GM10266 (cell line): ENCODE results near the gene MAGEA9.
A peak's percentile ranks its signal among the peaks of the same experiment; 100 is the strongest.

Experiments
- DNase-seq: peaks from one replicate; pipeline ENCODE4 v3.0.0; 2012; ENCODE audit errors: extremely low spot score
- TF ChIP-seq, protein P1 (sequence below): IDR thresholded peaks from 2 replicates; pipeline ENCODE4 v1.5.1; 2012; ENCODE audit warnings: mild to moderate bottlenecking, low read depth; ENCODE audit not compliant: control insufficient read depth, insufficient read depth; ENCODE audit errors: missing control alignments

MAGEA9 gene

DNA sequence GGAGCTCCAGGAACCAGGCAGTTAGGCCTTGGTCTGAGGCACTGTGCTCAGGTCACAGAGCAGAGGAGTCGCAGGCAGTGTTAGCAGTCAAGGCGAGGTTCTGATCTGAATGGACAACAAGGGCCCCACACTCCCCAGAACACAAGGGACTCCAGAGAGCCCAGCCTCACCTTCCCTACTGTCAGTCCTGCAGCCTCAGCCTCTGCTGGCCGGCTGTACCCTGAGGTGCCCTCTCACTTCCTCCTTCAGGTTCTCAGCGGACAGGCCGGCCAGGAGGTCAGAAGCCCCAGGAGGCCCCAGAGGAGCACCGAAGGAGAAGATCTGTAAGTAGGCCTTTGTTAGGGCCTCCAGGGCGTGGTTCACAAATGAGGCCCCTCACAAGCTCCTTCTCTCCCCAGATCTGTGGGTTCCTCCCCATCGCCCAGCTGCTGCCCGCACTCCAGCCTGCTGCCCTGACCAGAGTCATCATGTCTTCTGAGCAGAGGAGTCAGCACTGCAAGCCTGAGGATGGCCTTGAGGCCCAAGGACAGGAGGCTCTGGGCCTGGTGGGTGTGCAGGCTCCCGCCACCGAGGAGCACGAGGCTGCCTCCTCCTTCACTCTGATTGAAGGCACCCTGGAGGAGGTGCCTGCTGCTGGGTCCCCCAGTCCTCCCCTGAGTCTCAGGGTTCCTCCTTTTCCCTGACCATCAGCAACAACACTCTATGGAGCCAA, 26.2 kb downstream of the MAGEA9 start:
- TF ChIP-seq, protein P1, sequence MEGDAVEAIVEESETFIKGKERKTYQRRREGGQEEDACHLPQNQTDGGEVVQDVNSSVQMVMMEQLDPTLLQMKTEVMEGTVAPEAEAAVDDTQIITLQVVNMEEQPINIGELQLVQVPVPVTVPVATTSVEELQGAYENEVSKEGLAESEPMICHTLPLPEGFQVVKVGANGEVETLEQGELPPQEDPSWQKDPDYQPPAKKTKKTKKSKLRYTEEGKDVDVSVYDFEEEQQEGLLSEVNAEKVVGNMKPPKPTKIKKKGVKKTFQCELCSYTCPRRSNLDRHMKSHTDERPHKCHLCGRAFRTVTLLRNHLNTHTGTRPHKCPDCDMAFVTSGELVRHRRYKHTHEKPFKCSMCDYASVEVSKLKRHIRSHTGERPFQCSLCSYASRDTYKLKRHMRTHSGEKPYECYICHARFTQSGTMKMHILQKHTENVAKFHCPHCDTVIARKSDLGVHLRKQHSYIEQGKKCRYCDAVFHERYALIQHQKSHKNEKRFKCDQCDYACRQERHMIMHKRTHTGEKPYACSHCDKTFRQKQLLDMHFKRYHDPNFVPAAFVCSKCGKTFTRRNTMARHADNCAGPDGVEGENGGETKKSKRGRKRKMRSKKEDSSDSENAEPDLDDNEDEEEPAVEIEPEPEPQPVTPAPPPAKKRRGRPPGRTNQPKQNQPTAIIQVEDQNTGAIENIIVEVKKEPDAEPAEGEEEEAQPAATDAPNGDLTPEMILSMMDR, result no peak
- no peak for DNase-seq

DNA sequence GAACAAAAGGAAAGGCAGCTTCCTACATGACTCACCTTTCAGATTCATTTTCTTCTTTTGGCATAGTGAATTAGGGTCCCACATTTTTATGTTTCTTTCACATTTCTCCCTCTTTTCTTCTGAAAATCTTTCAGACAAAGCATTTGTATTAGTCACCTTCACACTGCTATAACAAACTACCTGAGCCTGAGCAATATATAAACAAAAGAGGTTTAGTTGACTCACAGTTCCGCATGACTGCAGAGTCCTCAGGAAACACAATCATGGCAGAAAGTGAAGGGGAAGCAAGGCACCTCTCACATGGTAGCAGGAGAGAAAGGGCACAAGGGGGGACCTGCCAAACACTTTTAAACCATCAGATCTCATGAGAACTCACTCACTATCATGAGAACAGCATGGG, 36.9 kb downstream of the MAGEA9 start:
- TF ChIP-seq, protein P1, result no peak
- no peak for DNase-seq

DNA sequence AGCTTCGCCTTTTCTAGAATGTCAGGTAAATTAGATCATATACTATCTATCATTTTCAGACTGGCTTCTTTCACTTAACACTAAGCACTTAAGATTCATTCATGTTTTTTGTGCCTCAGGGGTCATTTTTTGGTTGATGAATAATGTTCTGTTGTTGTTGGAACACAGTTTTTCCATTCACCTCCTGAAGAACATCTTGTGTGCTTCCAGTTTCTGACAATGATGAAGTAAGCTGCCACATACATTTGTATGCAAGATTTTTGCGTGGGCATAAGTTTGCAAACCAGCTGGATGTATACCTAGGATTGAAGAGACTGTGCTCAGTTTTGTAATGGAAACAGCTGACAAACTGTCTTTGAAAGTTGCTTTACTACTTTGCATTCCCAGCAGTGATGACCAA, 37.6 kb downstream of the MAGEA9 start:
- TF ChIP-seq, protein P1, result no peak

DNA sequence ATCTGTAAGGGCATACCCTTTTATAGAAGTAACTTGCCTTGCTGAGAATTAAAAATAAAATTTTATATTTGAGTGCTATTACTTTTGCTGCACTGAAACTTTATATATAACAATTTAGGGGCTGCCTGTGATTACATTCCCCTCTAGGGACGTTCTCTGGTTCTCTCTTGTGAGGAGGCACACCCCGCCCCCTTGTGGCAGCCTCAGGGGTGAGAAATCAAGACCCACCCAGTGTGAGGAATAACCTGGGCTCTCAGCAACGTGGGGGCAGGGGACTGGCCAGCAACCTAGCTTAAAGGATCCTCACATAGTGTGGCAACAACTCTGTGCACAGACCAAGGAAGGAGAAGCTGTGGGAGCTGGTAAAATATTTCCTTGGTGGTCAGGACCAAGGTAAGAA, 43.7 kb downstream of the MAGEA9 start:
- TF ChIP-seq, protein P1, result peak; percentile 48
- DNase-seq, result no peak

More for the DNA sequence above, 37.6 kb downstream of the MAGEA9 start:
- DNase-seq, result no peak

DNA sequence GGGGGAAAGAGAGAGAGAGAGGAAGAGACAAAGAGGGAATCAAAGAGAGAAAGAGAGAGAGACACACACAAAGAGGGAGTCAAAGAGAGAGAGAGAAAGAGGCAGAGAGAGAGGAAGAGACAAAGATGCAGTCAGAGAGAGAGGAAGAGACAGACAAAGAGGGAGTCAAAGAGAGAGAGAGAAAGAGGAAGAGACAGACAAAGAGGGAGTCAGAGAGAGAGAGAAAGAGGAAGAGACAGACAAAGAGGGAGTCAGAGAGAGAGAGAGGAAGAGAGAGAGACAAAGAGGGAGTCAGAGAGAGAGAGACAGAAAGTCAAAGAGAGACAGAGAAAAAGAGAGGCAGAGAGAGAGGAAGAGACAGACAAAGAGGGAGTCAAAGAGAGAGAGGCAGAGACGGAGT, 45.5 kb downstream of the MAGEA9 start:
- DNase-seq, result no peak
- TF ChIP-seq, protein P1, result no peak

DNA sequence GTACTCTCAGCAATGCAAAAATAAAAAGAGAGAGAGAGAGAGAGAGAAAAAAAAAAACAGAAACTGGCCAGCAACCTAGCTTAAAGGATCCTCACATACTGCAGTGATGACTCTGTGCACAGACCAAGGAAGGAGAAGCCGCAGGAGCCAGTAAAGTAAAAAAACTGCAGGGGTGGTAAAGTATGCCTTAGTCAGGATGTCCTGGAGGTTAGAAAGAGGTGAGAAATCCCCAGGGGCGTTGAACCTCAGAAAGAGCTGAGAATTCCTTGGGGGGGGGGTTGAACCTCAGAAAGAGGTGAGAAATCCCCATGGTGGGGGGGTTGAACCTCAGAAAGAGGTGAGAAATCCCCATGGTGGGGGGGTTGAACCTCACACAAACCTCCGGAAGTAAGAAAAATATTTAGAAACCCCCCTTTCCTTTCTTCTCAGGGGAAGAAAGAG, 48.0 kb downstream of the MAGEA9 start:
- TF ChIP-seq, protein P1, result no peak
- DNase-seq, result no peak

DNA sequence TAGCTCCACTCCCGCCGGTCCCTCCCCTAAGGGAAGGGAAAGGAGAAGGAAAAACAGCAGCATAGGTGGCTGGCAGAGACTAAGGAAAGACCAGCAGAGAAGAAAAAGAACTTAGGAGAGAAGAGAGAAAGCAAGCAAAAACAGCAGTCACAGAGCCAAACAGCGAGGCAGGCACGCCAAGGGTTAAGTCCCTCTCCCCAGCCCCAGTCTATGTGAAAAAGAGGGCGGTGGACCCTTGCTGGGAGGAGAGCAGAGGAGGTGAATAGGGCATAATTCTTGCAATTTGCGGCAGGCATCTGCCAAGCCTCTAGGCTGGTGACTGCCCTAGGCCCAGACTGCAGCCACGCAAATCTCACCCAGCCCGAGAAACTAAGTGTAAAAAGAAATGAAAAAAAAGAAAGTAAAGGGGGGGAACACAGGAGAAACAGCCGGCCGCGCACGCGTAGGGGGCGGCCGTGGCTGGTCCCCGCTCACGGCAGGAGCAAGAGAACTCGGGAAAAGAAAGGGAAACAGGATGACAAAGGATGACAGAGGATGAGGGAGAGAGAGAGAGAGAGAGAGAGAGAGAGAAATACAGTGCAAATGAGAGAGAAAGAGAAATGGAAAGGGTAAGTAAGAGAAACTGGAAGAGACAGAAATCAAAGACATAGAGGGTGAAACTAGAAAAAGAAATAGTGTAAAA, 48.6 kb downstream of the MAGEA9 start:
- TF ChIP-seq, protein P1, result no peak
- no peak for DNase-seq
